ENCODE results near the gene LUZP2. TPM values are rescaled to one million over a fixed set of nuclear protein-coding genes. Genes with fewer than 3 reads are reported as not detected.

The LUZP2 gene
- total and polyA plus RNA-seq, 2 of the 8 experiments (the other 6 are each of a cell fraction or from before 2014, with no cell fraction given): 0.79 to 1.5 TPM

DNA sequence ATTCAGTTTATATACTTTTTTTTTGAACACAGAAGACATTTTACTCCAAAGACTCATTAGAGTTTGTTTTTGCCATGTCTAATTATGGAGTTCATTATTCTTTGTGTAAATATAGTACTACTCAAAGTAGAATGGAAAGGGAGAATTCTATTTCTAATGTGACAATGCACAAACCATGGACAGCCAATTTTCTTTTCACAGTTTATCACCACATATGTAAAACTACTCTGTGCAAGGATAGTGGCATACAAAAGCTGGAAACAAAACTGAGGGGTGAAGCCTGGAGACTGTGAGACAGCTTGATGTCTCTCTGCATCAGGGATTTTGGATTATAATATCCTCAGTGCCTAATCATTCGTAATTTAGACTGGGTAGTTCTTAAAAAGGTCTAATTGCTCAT is 75.5 kb downstream of the LUZP2 start (continued):
- TF ChIP-seq, protein P1, sequence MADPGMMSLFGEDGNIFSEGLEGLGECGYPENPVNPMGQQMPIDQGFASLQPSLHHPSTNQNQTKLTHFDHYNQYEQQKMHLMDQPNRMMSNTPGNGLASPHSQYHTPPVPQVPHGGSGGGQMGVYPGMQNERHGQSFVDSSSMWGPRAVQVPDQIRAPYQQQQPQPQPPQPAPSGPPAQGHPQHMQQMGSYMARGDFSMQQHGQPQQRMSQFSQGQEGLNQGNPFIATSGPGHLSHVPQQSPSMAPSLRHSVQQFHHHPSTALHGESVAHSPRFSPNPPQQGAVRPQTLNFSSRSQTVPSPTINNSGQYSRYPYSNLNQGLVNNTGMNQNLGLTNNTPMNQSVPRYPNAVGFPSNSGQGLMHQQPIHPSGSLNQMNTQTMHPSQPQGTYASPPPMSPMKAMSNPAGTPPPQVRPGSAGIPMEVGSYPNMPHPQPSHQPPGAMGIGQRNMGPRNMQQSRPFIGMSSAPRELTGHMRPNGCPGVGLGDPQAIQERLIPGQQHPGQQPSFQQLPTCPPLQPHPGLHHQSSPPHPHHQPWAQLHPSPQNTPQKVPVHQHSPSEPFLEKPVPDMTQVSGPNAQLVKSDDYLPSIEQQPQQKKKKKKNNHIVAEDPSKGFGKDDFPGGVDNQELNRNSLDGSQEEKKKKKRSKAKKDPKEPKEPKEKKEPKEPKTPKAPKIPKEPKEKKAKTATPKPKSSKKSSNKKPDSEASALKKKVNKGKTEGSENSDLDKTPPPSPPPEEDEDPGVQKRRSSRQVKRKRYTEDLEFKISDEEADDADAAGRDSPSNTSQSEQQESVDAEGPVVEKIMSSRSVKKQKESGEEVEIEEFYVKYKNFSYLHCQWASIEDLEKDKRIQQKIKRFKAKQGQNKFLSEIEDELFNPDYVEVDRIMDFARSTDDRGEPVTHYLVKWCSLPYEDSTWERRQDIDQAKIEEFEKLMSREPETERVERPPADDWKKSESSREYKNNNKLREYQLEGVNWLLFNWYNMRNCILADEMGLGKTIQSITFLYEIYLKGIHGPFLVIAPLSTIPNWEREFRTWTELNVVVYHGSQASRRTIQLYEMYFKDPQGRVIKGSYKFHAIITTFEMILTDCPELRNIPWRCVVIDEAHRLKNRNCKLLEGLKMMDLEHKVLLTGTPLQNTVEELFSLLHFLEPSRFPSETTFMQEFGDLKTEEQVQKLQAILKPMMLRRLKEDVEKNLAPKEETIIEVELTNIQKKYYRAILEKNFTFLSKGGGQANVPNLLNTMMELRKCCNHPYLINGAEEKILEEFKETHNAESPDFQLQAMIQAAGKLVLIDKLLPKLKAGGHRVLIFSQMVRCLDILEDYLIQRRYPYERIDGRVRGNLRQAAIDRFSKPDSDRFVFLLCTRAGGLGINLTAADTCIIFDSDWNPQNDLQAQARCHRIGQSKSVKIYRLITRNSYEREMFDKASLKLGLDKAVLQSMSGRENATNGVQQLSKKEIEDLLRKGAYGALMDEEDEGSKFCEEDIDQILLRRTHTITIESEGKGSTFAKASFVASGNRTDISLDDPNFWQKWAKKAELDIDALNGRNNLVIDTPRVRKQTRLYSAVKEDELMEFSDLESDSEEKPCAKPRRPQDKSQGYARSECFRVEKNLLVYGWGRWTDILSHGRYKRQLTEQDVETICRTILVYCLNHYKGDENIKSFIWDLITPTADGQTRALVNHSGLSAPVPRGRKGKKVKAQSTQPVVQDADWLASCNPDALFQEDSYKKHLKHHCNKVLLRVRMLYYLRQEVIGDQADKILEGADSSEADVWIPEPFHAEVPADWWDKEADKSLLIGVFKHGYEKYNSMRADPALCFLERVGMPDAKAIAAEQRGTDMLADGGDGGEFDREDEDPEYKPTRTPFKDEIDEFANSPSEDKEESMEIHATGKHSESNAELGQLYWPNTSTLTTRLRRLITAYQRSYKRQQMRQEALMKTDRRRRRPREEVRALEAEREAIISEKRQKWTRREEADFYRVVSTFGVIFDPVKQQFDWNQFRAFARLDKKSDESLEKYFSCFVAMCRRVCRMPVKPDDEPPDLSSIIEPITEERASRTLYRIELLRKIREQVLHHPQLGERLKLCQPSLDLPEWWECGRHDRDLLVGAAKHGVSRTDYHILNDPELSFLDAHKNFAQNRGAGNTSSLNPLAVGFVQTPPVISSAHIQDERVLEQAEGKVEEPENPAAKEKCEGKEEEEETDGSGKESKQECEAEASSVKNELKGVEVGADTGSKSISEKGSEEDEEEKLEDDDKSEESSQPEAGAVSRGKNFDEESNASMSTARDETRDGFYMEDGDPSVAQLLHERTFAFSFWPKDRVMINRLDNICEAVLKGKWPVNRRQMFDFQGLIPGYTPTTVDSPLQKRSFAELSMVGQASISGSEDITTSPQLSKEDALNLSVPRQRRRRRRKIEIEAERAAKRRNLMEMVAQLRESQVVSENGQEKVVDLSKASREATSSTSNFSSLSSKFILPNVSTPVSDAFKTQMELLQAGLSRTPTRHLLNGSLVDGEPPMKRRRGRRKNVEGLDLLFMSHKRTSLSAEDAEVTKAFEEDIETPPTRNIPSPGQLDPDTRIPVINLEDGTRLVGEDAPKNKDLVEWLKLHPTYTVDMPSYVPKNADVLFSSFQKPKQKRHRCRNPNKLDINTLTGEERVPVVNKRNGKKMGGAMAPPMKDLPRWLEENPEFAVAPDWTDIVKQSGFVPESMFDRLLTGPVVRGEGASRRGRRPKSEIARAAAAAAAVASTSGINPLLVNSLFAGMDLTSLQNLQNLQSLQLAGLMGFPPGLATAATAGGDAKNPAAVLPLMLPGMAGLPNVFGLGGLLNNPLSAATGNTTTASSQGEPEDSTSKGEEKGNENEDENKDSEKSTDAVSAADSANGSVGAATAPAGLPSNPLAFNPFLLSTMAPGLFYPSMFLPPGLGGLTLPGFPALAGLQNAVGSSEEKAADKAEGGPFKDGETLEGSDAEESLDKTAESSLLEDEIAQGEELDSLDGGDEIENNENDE (IDR thresholded peaks at IDR 0.05; ENCODE audit: insufficient replicate concordance, low read length): no peak
- TF ChIP-seq JUN (IDR thresholded peaks at IDR 0.05; ENCODE audit: low read depth, low read length): no peak
- TF ChIP-seq POLR2A (IDR thresholded peaks at IDR 0.05; ENCODE audit: control extremely low read depth in 1 of 2, low read depth in 2 of 2, low read length in 2 of 2): no peak
- TF ChIP-seq, protein P2, sequence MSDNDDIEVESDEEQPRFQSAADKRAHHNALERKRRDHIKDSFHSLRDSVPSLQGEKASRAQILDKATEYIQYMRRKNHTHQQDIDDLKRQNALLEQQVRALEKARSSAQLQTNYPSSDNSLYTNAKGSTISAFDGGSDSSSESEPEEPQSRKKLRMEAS (IDR thresholded peaks at IDR 0.05): no peak

Data from H1 (cell line).